ENCODE data around the gene IQCH.
"Not testable (repeated sequence)": the region's sequence is repeated elsewhere in the genome, so short reads cannot be mapped to it uniquely, and the experiment has no call there.

IQCH gene

GRCh38 chr15:67361100-67361499 lies 106.5 kb downstream of the IQCH start:
- no peak for DNase-seq

- not testable (repeated sequence) for DNase-seq
Measured at GRCh38 chr15:67363712-67364111, 109.1 kb downstream of the IQCH start.

- no peak for DNase-seq
Measured at GRCh38 chr15:67365994-67366393, 111.4 kb downstream of the IQCH start.

GRCh38 chr15:67366904-67367303 lies 112.3 kb downstream of the IQCH start:
- DNase-seq, result no peak

- DNase-seq, result no peak
Measured at GRCh38 chr15:67369359-67369998, 114.9 kb downstream of the IQCH start.

- no peak for DNase-seq
Measured at GRCh38 chr15:67370206-67370954, 115.8 kb downstream of the IQCH start.

GRCh38 chr15:67372543-67372942 lies 118.0 kb downstream of the IQCH start:
- DNase-seq, result no peak

GRCh38 chr15:67372986-67373675 lies 118.5 kb downstream of the IQCH start:
- no peak for DNase-seq

- no peak for DNase-seq
Measured at GRCh38 chr15:67373971-67374370, 119.4 kb downstream of the IQCH start.

GRCh38 chr15:67379530-67379929 lies 124.9 kb downstream of the IQCH start:
- DNase-seq, result no peak

- no peak for DNase-seq
Measured at GRCh38 chr15:67380921-67381320, 126.3 kb downstream of the IQCH start.

GRCh38 chr15:67381416-67382045 lies 126.9 kb downstream of the IQCH start:
- no peak for DNase-seq

- no peak for DNase-seq
Measured at GRCh38 chr15:67382723-67383122, 128.1 kb downstream of the IQCH start.

- DNase-seq, result no peak
Measured at GRCh38 chr15:67383899-67384298, 129.3 kb downstream of the IQCH start.

- no peak for DNase-seq
Measured at GRCh38 chr15:67384761-67385160, 130.2 kb downstream of the IQCH start.

- no peak for DNase-seq
Measured at GRCh38 chr15:67385971-67386370, 131.4 kb downstream of the IQCH start.

GRCh38 chr15:67386947-67387346 lies 132.4 kb downstream of the IQCH start:
- no peak for DNase-seq

GRCh38 chr15:67389975-67390374 lies 135.4 kb downstream of the IQCH start:
- no peak for DNase-seq

GRCh38 chr15:67394873-67395639 lies 140.5 kb downstream of the IQCH start:
- no peak for DNase-seq

- DNase-seq, result no peak
Measured at GRCh38 chr15:67396114-67396513, 141.5 kb downstream of the IQCH start.

GRCh38 chr15:67397139-67397538 lies 142.6 kb downstream of the IQCH start:
- DNase-seq, result no peak

- no peak for DNase-seq
Measured at GRCh38 chr15:67399925-67400324, 145.3 kb downstream of the IQCH start.

- DNase-seq, result no peak
Measured at GRCh38 chr15:67400890-67401289, 146.3 kb downstream of the IQCH start.
